ENCODE measurements around the gene NUMB. TPM values are rescaled to one million over a fixed set of nuclear protein-coding genes. Genes with fewer than 3 reads are reported as not detected.

The NUMB gene
- total and polyA plus RNA-seq, 2 of the 4 experiments (the other 2 are of a cell fraction): 45.9 to 114 TPM

DNA sequence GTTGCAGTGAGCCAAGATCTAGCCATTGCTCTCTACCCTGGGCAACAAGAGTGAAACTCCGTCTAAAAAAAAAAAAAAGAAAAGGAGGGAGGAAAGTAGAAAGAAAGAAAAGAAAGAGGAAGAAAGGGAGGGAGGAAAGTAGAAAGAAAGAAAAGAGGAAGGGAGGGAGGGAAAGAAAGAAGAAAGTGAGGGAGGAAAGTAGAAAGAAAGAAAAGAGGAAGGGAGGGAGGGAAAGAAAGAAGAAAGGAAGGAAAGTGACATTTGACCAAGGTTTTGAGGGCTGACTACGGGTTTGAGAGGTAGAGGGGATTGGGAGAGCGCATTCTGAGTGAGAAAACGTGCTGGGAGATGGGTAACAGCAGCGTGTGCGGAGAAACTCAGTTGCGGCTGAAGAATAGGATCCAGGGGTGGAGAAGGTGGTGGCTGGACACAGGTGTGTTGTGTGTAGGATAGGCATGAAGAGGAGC, 221.6 kb downstream of the NUMB start:
- H3K27ac ChIP-seq (ENCODE audit: insufficient read depth, low read length): no peak overlapping the region
- no peak overlapping the region for H3K4me3 ChIP-seq (ENCODE audit: insufficient read depth, low read depth, low read length)
- dilution Hi-C loops (cut with HindIII; ENCODE audit: low sequenced_read_pairs, unreplicated experiment): no loop called here
- no peak overlapping the region for H2AFZ ChIP-seq (replicated peaks; ENCODE audit: low read length, poor library complexity)
- no peaks in the 10 kb centered on the region for H3K9me3 ChIP-seq (ENCODE audit: control insufficient read depth, insufficient read depth, low read length)
- H3K23ac ChIP-seq (ENCODE audit: low read depth, low read length): peak overlapping the region; percentile 18; the same call in 1 of the 2 replicates
- H3K4me1 ChIP-seq (ENCODE audit: control insufficient read depth, insufficient read depth, low read length): peaks cover 25% of the 10 kb centered on the region
- intact Hi-C loops (cut with micrococcal nuclease): no loop called here
- no peak overlapping the region for H4K91ac ChIP-seq (ENCODE audit: insufficient read depth, low read depth, low read length)
- no peak overlapping the region for H3K18ac ChIP-seq (ENCODE audit: low read depth, low read length)
- no peak overlapping the region for H2BK20ac ChIP-seq (ENCODE audit: low read depth, low read length)
- no peak overlapping the region for H3K9ac ChIP-seq (ENCODE audit: low read depth, low read length)
- CTCF ChIA-PET: no interaction called here
- in situ Hi-C loops (cut with MboI; ENCODE audit: low sequenced_read_pairs): no loop called here
- no peak for DNase-seq
- H4K20me1 ChIP-seq (ENCODE audit: insufficient read depth, low read length): peaks cover 5% of the 10 kb centered on the region; the same call in 1 of the 2 replicates
- H3K4ac ChIP-seq (ENCODE audit: low read depth, low read length): no peak overlapping the region
- H3K27me3 ChIP-seq (ENCODE audit: control insufficient read depth, insufficient read depth, low read length): peaks cover 57% of the 10 kb centered on the region
- no peaks in the 10 kb centered on the region for H3K36me3 ChIP-seq (ENCODE audit: control insufficient read depth, insufficient read depth, low read length)
- H2BK15ac ChIP-seq (ENCODE audit: low read depth, low read length): no peak overlapping the region
- H4K8ac ChIP-seq (ENCODE audit: low read depth in 2 of 2, low read length in 2 of 2): no peak overlapping the region
- H3K79me1 ChIP-seq (ENCODE audit: low read depth in 1 of 2, low read length in 2 of 2): 0 out of 4 replicates have a peak, but pooled peaks cover 0 to 4% of the 10 kb centered on the region in 2 experiments
- no peak overlapping the region for H3K14ac ChIP-seq (replicated peaks; ENCODE audit: low read depth, low read length)
- H3K56ac ChIP-seq (ENCODE audit: extremely low read depth, insufficient read depth, low read length): no peak overlapping the region
- H2BK5ac ChIP-seq (ENCODE audit: low read depth, low read length, poor library complexity, severe bottlenecking): no peak overlapping the region
- no peak overlapping the region for H2AK9ac ChIP-seq (replicated peaks; ENCODE audit: low read depth, low read length, poor library complexity)
- TF ChIP-seq RCOR1 (IDR thresholded peaks at IDR 0.05; ENCODE audit: insufficient replicate concordance, low read length) (no peak), POLR2A (IDR thresholded peaks at IDR 0.05; ENCODE audit: low read depth, low read length) (no peak), RFX5 (IDR thresholded peaks at IDR 0.05; ENCODE audit: low read depth, low read length) (no peak), CEBPB (IDR thresholded peaks at IDR 0.05; ENCODE audit: low read depth, low read length) (no peak), BHLHE40 (IDR thresholded peaks at IDR 0.05; ENCODE audit: low read depth, low read length) (no peak), SMC3 (IDR thresholded peaks at IDR 0.05; ENCODE audit: low read depth, low read length) (no peak), ELK1 (IDR thresholded peaks at IDR 0.05; ENCODE audit: borderline replicate concordance, low read depth, low read length) (no peak), CHD1 (IDR thresholded peaks at IDR 0.05; ENCODE audit: low read depth, low read length) (no peak), MXI1 (IDR thresholded peaks at IDR 0.05; ENCODE audit: borderline replicate concordance, low read depth, low read length) (no peak), FOS (IDR thresholded peaks at IDR 0.05; ENCODE audit: low read depth, low read length) (no peak), MAZ (IDR thresholded peaks at IDR 0.05; ENCODE audit: borderline replicate concordance, low read depth, low read length) (no peak), NFE2L2 (IDR thresholded peaks at IDR 0.05; ENCODE audit: low read depth, low read length) (no peak)
- peaks cover 8% of the 10 kb centered on the region for H3K9me1 ChIP-seq (ENCODE audit: insufficient read depth, low read length)
- H4K5ac ChIP-seq (ENCODE audit: low read depth, low read length): no peak overlapping the region
- BruUV-seq (replicated peaks): no TSS peak
- H2AK5ac ChIP-seq (ENCODE audit: low read depth, low read length): no peak overlapping the region
- H2BK120ac ChIP-seq (ENCODE audit: low read depth, low read length): no peak overlapping the region
- WGBS, 2 experiments (ENCODE audit: extremely low coverage in 2 of 2, insufficient read length in 1 of 2): 52% methylated on average over 3 of the region's 7 CpGs; no CpG with 5 or more reads in 1 of the 2 experiments
- H3K4me2 ChIP-seq (ENCODE audit: low read depth, low read length): no peak overlapping the region
- ATAC-seq (ENCODE audit: low read depth): no peak
- POLR2A ChIA-PET (ENCODE audit: unreplicated experiment): no interaction called here

Data from IMR-90 (cell line).